CD4-positive, alpha-beta T cell treated with Interleukin-4 for 4 hours (primary cell): ENCODE results near the gene TBCE.

Experiments
- DNase-seq: peaks from one replicate; pipeline ENCODE4 v3.0.0-alpha.2; 2020

Gene TBCE

GRCh38 chr1:235411489-235412486 lies 44.6 kb downstream of the TBCE start:
- DNase-seq, result no peak

- peak; percentile 67 for DNase-seq
Measured at GRCh38 chr1:235415008-235415904, 48.0 kb downstream of the TBCE start.

GRCh38 chr1:235416662-235417049 lies 49.4 kb downstream of the TBCE start:
- DNase-seq, result no peak

- peak; percentile 71 for DNase-seq
Measured at GRCh38 chr1:235417086-235417697, 50.0 kb downstream of the TBCE start.

GRCh38 chr1:235421751-235422150 lies 54.5 kb downstream of the TBCE start:
- no peak for DNase-seq

- DNase-seq, result peak; percentile 5
Measured at GRCh38 chr1:235423214-235423652, 56.0 kb downstream of the TBCE start.

- DNase-seq, result no peak
Measured at GRCh38 chr1:235424092-235424491, 56.9 kb downstream of the TBCE start.

- DNase-seq, result no peak
Measured at GRCh38 chr1:235425357-235425756, 58.1 kb downstream of the TBCE start.

GRCh38 chr1:235426143-235426542 lies 58.9 kb downstream of the TBCE start:
- DNase-seq, result no peak

GRCh38 chr1:235426680-235427079 lies 59.5 kb downstream of the TBCE start:
- no peak for DNase-seq

GRCh38 chr1:235427447-235427846 lies 60.2 kb downstream of the TBCE start:
- no peak for DNase-seq

GRCh38 chr1:235429143-235429542 lies 61.9 kb downstream of the TBCE start:
- no peak for DNase-seq

- no peak for DNase-seq
Measured at GRCh38 chr1:235430991-235431390, 63.8 kb downstream of the TBCE start.

GRCh38 chr1:235434001-235434400 lies 66.8 kb downstream of the TBCE start:
- no peak for DNase-seq

- DNase-seq, result no peak
Measured at GRCh38 chr1:235441159-235441685, 74.0 kb downstream of the TBCE start.

- no peak for DNase-seq
Measured at GRCh38 chr1:235442788-235443429, 75.7 kb downstream of the TBCE start.

GRCh38 chr1:235448616-235449015 lies 81.4 kb downstream of the TBCE start:
- DNase-seq, result no peak

- no peak for DNase-seq
Measured at GRCh38 chr1:235450433-235450832, 83.2 kb downstream of the TBCE start.

- DNase-seq, result no peak
Measured at GRCh38 chr1:235450886-235451483, 83.8 kb downstream of the TBCE start.

GRCh38 chr1:235454021-235454420 lies 86.8 kb downstream of the TBCE start:
- no peak for DNase-seq

GRCh38 chr1:235455097-235455496 lies 87.9 kb downstream of the TBCE start:
- DNase-seq, result no peak

GRCh38 chr1:235455823-235456222 lies 88.6 kb downstream of the TBCE start:
- DNase-seq, result no peak
